GM12892 (cell line): ENCODE measurements around the gene OR6Q1.

ENCODE experiments used
- DNase-seq: peaks from one replicate; pipeline ENCODE4 v3.0.0; 2011; ENCODE audit not compliant: insufficient read length
- FAIRE-seq: peaks from 2 replicates; lab custom pipeline; 2011; peaks lifted over from hg19 to GRCh38; lab: Jason Lieb, UNC
- POLR2A ChIP-seq: IDR thresholded peaks from 2 replicates; pipeline ENCODE4 v1.6.1; 2011; ENCODE audit warnings: low read depth, low read length, control low read depth
- POLR2AphosphoS5 ChIP-seq: IDR thresholded peaks from 2 replicates; pipeline ENCODE4 v1.6.1; 2011; ENCODE audit warnings: low read depth, low read length, control low read depth
- TAF1 ChIP-seq: IDR thresholded peaks from 2 replicates; pipeline ENCODE4 v1.6.1; 2011; ENCODE audit warnings: low read depth, mild to moderate bottlenecking, control low read depth, low read length, borderline replicate concordance

OR6Q1 gene

DNA sequence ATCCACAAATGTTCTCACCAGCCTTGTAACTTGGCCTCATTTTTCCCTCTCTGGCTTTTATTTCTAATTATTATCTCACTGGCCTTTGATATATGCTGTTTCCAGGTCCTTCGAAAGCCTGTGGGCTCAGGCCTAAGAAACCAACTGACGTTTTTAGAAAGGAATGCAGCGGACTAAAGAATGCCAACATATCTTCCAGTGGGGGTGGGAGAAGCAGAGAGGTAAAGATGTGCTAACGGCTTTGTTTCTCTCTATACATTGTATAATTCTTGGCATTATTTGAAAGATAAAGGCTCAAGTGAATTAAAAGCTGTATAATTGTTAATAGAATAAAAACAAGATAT is 28.2 kb downstream of the OR6Q1 start:
- DNase-seq = no peak
- TF ChIP-seq TAF1 = no peak
- no peak for TF ChIP-seq POLR2AphosphoS5
- no peak for TF ChIP-seq POLR2A
- no peak for FAIRE-seq

DNA sequence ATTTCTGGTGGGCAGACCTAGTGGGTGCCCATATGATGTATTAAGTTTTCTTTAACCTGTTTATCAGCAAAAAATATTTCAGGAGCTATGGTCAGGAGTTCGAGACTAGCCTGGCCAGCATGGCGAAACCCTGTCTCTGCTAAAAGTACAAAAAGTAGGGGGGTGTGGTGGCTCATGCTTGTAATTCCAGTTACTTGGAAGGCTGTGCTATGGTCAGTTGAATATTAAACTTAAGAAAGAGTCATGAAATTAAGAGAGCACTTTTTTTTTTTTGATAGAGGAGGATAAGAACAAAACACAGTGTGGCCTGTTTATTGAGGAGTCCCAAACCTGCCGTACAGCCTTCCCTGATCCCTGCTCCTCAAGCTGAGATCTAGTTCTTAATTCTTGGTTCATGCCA is 29.8 kb downstream of the OR6Q1 start:
- TF ChIP-seq POLR2AphosphoS5 = no peak
- no peak for DNase-seq
- FAIRE-seq = no peak

DNA sequence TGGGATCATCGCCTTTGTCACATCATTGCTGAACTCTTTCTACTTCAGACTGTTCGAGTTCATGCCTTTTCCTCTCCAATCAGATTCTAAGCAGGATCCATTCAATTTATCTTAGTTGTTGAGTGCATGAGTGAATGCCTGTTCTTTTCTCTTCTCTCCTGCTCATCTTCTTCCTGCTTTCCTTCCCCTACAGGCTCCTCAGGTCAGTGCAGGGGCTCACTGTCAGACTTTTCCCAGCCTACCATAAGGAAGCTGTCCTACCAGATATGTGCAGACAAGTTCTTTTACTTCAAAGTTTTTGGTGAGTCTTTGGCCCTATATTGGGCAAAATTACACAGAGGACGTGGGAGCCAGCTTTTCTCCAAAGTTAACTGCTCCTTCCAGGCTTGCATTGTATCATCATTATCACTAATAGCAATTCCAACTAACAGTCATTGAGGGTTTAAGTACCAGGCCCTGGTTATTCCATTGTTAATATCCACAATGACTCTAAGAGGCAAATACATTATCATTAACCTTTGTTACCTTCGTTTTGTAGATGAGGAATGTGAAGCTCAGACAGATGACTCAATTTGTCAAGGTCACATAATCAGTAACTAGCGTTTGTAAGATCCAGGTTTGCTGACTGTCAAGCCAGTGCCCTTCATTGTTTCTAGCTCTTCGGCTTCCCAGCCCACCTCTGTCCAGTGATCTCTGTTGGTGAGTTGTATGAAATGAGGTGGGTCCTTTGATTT is 30.4 kb downstream of the OR6Q1 start:
- DNase-seq (no peak), FAIRE-seq (no peak)
- TF ChIP-seq POLR2AphosphoS5 = no peak
- no peak for TF ChIP-seq POLR2A
- no peak for TF ChIP-seq TAF1

DNA sequence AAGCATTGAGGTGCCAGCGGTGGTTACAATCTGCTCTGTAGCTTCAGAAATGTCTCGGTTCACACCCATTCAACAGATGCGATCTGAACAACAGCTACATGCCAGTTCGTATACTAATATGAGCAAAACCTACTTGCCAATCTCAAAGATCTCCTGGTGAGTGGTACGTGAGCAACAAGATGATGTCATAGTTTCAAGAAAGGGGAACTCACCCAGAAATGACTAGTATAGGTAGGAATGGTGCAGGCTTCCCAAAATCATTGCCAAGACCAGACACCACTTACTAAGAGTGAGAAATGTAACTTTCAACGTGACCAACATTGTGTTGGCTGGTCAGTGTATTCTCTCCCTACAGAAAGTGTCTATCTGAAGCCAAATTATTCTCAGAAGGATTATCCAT is 31.1 kb downstream of the OR6Q1 start:
- no peak for DNase-seq
- FAIRE-seq = no peak
- TF ChIP-seq POLR2A = no peak
- TF ChIP-seq TAF1 = no peak
- no peak for TF ChIP-seq POLR2AphosphoS5

DNA sequence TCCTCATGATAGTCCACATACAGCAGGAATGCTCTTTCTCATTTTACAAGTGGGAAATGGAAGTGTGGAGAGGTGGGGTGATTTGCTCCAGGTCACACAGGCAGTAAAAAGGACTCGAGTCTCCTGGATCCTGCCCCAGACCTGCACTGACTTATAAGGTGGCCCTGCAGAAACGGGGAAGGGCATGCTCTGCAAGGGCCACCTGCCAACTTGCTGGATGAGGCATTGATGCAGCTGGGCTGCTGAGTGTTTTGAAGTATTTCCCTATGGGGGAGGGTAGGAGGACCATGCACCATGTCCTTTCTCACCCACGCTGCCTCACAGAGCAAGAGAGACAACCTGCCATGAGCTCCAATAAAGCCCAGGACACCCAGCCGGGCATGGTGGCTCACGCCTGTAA is 36.9 kb downstream of the OR6Q1 start:
- no peak for FAIRE-seq
- DNase-seq = no peak
- TF ChIP-seq POLR2AphosphoS5 (no peak), TAF1 (no peak), POLR2A (no peak)

DNA sequence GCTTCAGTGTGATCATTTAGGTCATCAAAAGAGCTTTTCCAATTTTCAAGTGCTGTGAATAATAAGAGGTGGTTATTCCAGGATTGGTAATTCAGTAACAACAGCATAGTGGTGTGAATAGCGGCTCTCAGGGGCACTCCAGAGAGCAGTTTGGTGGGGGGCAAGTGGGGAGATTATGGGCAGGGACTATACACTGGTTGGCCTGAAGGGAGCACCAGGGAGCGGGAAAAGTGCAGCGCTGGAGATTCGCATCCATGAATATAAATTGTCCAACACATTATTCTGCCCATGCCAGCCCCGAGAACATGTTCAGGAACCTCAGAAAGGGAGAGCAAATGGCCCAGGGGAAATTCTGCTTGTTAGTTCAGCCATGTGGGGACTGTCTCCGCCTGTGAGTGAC is 37.9 kb downstream of the OR6Q1 start:
- TF ChIP-seq TAF1 (no peak), POLR2A (no peak), POLR2AphosphoS5 (no peak)
- FAIRE-seq = no peak

DNA sequence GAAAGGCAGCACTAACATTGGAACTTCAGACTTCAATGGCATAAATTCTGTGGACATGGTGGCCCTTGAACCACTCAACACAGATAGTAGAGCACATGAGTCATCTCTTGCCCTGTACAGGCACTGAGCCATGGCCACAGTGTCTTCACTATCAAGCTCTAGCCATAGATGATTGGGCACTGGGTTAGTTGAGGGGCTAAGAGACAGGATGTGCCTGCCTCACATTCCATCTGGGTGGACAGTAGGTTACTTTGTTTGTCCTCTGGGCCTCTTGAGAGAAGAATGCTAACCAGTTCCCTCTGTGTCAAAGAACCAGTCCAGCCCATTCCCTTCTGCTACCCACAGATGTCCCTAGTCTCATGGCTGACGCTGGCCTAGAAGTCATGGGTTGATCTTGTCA is 39.8 kb downstream of the OR6Q1 start:
- no peak for DNase-seq
- TF ChIP-seq TAF1 = no peak
- no peak for TF ChIP-seq POLR2AphosphoS5
- no peak for TF ChIP-seq POLR2A
- no peak for FAIRE-seq

More for the DNA sequence above, 37.9 kb downstream of the OR6Q1 start:
- no peak for DNase-seq

DNA sequence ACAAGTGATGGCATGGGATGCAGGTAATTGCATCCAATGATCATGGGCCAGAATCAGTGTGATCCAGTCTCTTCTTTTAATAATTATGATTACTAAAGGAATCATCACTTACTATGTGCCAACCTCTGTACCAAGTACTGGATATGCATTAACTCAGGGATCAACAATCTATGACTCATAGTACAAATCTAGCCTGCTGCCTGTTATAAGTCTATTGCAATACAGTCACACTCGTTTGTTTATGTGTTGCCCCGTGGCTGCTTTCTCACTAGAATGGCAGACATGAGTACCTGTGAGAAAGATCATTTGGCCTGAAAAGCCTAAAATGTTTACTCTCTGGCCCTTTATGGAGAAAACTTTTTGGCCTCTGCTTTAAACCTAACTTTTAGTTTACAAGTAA is 45.0 kb downstream of the OR6Q1 start:
- TF ChIP-seq POLR2A = no peak
- no peak for TF ChIP-seq TAF1
- TF ChIP-seq POLR2AphosphoS5 = no peak
- DNase-seq (no peak), FAIRE-seq (no peak)
